ENCODE data around the gene OGT.

DNA sequence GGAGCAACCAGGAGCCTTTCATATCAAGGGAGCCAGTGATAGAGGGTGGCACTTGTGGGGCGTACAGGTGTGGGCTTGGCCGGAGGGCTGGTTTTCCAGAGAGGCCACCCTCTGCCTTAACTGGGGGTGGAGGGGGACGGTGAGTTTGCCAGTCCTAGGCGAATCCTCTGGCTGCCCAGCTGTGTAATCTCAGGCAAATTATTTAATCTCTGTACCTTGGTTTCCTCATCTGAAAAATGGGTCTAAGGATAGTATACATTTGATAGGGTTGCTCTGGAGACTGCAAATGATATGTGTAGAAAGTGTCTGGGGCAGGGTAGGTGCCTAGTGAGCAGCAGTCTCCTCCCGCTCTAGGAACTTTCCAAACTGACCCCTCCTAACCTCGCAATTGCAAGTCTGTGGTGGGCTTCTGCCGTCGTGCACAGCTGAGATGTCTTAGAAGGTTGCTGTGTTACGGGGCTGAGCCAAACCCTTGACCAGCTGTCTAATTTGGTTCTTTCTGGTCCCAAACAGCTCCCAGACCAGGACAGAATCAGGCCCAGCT is 89.2 kb downstream of the OGT start:
- TF ChIP-seq, protein P1, sequence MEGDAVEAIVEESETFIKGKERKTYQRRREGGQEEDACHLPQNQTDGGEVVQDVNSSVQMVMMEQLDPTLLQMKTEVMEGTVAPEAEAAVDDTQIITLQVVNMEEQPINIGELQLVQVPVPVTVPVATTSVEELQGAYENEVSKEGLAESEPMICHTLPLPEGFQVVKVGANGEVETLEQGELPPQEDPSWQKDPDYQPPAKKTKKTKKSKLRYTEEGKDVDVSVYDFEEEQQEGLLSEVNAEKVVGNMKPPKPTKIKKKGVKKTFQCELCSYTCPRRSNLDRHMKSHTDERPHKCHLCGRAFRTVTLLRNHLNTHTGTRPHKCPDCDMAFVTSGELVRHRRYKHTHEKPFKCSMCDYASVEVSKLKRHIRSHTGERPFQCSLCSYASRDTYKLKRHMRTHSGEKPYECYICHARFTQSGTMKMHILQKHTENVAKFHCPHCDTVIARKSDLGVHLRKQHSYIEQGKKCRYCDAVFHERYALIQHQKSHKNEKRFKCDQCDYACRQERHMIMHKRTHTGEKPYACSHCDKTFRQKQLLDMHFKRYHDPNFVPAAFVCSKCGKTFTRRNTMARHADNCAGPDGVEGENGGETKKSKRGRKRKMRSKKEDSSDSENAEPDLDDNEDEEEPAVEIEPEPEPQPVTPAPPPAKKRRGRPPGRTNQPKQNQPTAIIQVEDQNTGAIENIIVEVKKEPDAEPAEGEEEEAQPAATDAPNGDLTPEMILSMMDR (IDR thresholded peaks at IDR 0.05) = no peak
- TF ChIP-seq, protein P2, sequence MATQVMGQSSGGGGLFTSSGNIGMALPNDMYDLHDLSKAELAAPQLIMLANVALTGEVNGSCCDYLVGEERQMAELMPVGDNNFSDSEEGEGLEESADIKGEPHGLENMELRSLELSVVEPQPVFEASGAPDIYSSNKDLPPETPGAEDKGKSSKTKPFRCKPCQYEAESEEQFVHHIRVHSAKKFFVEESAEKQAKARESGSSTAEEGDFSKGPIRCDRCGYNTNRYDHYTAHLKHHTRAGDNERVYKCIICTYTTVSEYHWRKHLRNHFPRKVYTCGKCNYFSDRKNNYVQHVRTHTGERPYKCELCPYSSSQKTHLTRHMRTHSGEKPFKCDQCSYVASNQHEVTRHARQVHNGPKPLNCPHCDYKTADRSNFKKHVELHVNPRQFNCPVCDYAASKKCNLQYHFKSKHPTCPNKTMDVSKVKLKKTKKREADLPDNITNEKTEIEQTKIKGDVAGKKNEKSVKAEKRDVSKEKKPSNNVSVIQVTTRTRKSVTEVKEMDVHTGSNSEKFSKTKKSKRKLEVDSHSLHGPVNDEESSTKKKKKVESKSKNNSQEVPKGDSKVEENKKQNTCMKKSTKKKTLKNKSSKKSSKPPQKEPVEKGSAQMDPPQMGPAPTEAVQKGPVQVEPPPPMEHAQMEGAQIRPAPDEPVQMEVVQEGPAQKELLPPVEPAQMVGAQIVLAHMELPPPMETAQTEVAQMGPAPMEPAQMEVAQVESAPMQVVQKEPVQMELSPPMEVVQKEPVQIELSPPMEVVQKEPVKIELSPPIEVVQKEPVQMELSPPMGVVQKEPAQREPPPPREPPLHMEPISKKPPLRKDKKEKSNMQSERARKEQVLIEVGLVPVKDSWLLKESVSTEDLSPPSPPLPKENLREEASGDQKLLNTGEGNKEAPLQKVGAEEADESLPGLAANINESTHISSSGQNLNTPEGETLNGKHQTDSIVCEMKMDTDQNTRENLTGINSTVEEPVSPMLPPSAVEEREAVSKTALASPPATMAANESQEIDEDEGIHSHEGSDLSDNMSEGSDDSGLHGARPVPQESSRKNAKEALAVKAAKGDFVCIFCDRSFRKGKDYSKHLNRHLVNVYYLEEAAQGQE (IDR thresholded peaks at IDR 0.05; ENCODE audit: insufficient read depth in 1 of 2, low read depth in 2 of 2, low read length in 1 of 2) = no peak
- TF ChIP-seq TCF7L2 (IDR thresholded peaks at IDR 0.05; ENCODE audit: low read depth, low read length) (no peak), SIN3A (IDR thresholded peaks at IDR 0.05; ENCODE audit: borderline replicate concordance, insufficient read depth, low read depth, low read length) (no peak)

All from Panc1 (cell line).